CD4-positive, alpha-beta T cell treated with Interleukin-6 at 100 ng/mL for 8 hours (primary cell): ENCODE measurements around the gene TNFRSF4.
A peak's percentile ranks its signal among the peaks of the same experiment; 100 is the strongest.

Experiments used
- DNase-seq: peaks from one replicate; pipeline ENCODE4 v3.0.0-alpha.2; 2020; ENCODE audit warnings: mixed read lengths, low spot score

The TNFRSF4 gene

GRCh38 chr1:1232796-1233566 lies 19.0 kb upstream of the TNFRSF4 start:
- no peak for DNase-seq

- DNase-seq: no peak
Measured at GRCh38 chr1:1232208-1232795, 18.3 kb upstream of the TNFRSF4 start, which contains the start of gene B3GALT6. Gene B3GALT6, plus strand, starts transcription at chr1:1232237. Its CDS starts 42 bp downstream, at chr1:1232279.

GRCh38 chr1:1231400-1232207 lies 17.7 kb upstream of the TNFRSF4 start, which contains the start of gene SDF4:
Gene SDF4, minus strand, starts transcription at chr1:1232001. Its CDS starts 3,229 bp downstream, at chr1:1228772.
- DNase-seq: peak; percentile 96

GRCh38 chr1:1230656-1231399 lies 16.9 kb upstream of the TNFRSF4 start:
- DNase-seq: no peak

GRCh38 chr1:1229770-1230169 lies 15.8 kb upstream of the TNFRSF4 start:
- no peak for DNase-seq

- no peak for DNase-seq
Measured at GRCh38 chr1:1228596-1229321, 14.8 kb upstream of the TNFRSF4 start.

- DNase-seq: no peak
Measured at GRCh38 chr1:1228187-1228586, 14.2 kb upstream of the TNFRSF4 start.

GRCh38 chr1:1227386-1227785 lies 13.4 kb upstream of the TNFRSF4 start:
- DNase-seq: no peak

- DNase-seq: no peak
Measured at GRCh38 chr1:1226566-1227362, 12.8 kb upstream of the TNFRSF4 start.

- DNase-seq: no peak
Measured at GRCh38 chr1:1225913-1226312, 12.0 kb upstream of the TNFRSF4 start.

- no peak for DNase-seq
Measured at GRCh38 chr1:1225238-1225845, 11.4 kb upstream of the TNFRSF4 start.

GRCh38 chr1:1223891-1224290 lies 9.9 kb upstream of the TNFRSF4 start:
- DNase-seq: no peak

GRCh38 chr1:1223321-1223720 lies 9.4 kb upstream of the TNFRSF4 start:
- no peak for DNase-seq

GRCh38 chr1:1222575-1223225 lies 8.7 kb upstream of the TNFRSF4 start:
- DNase-seq: no peak

- no peak for DNase-seq
Measured at GRCh38 chr1:1221887-1222574, 8.1 kb upstream of the TNFRSF4 start.

- no peak for DNase-seq
Measured at GRCh38 chr1:1220197-1220596, 6.2 kb upstream of the TNFRSF4 start.

GRCh38 chr1:1219341-1219740 lies 5.4 kb upstream of the TNFRSF4 start:
- DNase-seq: peak; percentile 43

GRCh38 chr1:1218524-1219200 lies 4.7 kb upstream of the TNFRSF4 start:
- no peak for DNase-seq
